GM19193 (cell line): ENCODE measurements around the gene DDIT3.

Experiments used
- POLR2A ChIP-seq: IDR thresholded peaks from 4 replicates; pipeline ENCODE4 v1.6.1; 2011; ENCODE audit not compliant: insufficient read depth, insufficient read length; ENCODE audit errors: extremely low read depth

The DDIT3 gene

GRCh38 chr12:57521525-57522010 is 1.3 kb upstream of the DDIT3 start:
- TF ChIP-seq POLR2A, result no peak

- no peak for TF ChIP-seq POLR2A
These were observed 590 bp downstream of the DDIT3 start for GRCh38 chr12:57519796-57520052.

GRCh38 chr12:57518920-57519795 is 1.2 kb downstream of the DDIT3 start:
- no peak for TF ChIP-seq POLR2A

- TF ChIP-seq POLR2A, result no peak
These were observed 2.0 kb downstream of the DDIT3 start for GRCh38 chr12:57518176-57518919.

- no peak for TF ChIP-seq POLR2A
These were observed 3.1 kb downstream of the DDIT3 start for GRCh38 chr12:57517187-57517586.

GRCh38 chr12:57516617-57517153 is 3.6 kb downstream of the DDIT3 start:
- TF ChIP-seq POLR2A, result peak; percentile 38

GRCh38 chr12:57515934-57516541 is 4.3 kb downstream of the DDIT3 start:
- TF ChIP-seq POLR2A, result no peak

GRCh38 chr12:57515408-57515933 is 4.8 kb downstream of the DDIT3 start:
- no peak for TF ChIP-seq POLR2A

- no peak for TF ChIP-seq POLR2A
These were observed 5.5 kb downstream of the DDIT3 start for GRCh38 chr12:57514720-57515407.

GRCh38 chr12:57513266-57513665 is 7.0 kb downstream of the DDIT3 start:
- no peak for TF ChIP-seq POLR2A

GRCh38 chr12:57512665-57513064 is 7.6 kb downstream of the DDIT3 start:
- TF ChIP-seq POLR2A, result no peak

- TF ChIP-seq POLR2A, result no peak
These were observed 8.6 kb downstream of the DDIT3 start for GRCh38 chr12:57511588-57512325.

GRCh38 chr12:57511161-57511560 is 9.2 kb downstream of the DDIT3 start:
- TF ChIP-seq POLR2A, result no peak

- no peak for TF ChIP-seq POLR2A
These were observed 20.1 kb downstream of the DDIT3 start for GRCh38 chr12:57500213-57500612.
